Measurements from ENCODE around the gene DPYSL4.

DNA sequence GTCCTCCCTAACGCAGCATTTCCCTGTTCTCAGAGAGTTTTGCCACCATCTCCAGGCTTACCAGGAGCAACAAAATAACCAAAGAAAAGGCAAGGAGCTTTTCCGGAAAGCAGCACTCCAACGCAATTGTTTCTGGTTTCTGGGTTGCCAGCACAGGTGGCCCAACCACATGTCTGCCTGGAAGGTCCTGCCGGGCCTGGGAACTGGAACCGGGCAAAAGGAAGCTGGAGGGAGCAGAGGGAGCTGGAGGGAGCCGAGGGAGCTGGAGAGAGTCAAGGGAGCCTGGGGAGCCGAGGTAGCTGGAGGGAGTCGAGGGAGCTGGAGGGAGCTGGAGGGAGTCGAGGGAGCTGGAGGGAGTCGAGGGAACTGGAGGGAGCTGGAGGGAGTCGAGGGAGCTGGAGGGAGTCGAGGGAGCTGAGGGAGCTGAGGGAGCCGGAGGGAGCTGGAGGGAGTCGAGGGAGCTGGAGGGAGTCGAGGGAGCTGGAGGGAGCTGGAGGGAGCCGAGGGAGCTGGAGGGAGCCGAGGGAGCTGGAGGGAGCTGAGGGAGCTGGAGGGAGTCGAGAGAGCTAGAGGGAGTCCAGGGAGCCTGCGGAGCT, 66.4 kb downstream of the DPYSL4 start:
- TF ChIP-seq SUZ12 (IDR thresholded peaks at IDR 0.05; ENCODE audit: extremely low read depth, insufficient read depth, insufficient read length) (no peak), YY1 (IDR thresholded peaks at IDR 0.05; ENCODE audit: insufficient read depth, insufficient read length) (no peak), ZNF274 (IDR thresholded peaks at IDR 0.05; ENCODE audit: low read depth, low read length) (no peak)
